Inflammatory macrophage treated with lipopolysaccharide for 1 hour (primary cell): ENCODE results near the gene MYO7A.

ENCODE experiments used
- DNase-seq, 2 donors: peaks; one replicate each; pipeline ENCODE4 v3.0.0-alpha.2; 2020 to 2022

Gene MYO7A

GRCh38 chr11:77112641-77113381 lies 15.2 kb upstream of the MYO7A start:
- no peak for DNase-seq

- DNase-seq = peak in 1 of 2 donors; percentile 26
These were observed 14.5 kb upstream of the MYO7A start for GRCh38 chr11:77113382-77114088.

DNA sequence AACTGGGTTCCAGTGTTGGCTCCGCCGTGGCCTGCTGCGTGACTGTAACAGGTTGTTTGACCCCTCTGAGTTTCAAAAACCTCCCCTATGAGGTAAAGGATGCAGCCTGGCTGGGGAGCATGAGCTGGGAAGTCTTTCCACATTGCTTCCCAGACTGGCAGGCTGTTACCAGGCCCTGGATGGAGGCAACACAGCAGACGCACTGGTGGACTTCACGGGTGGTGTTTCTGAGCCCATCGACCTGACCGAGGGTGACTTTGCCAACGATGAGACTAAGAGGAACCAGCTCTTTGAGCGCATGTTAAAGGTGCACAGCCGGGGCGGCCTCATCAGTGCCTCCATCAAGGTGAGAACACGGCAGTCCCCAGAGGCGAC lies 14.0 kb upstream of the MYO7A start:
- no peak for DNase-seq

DNA sequence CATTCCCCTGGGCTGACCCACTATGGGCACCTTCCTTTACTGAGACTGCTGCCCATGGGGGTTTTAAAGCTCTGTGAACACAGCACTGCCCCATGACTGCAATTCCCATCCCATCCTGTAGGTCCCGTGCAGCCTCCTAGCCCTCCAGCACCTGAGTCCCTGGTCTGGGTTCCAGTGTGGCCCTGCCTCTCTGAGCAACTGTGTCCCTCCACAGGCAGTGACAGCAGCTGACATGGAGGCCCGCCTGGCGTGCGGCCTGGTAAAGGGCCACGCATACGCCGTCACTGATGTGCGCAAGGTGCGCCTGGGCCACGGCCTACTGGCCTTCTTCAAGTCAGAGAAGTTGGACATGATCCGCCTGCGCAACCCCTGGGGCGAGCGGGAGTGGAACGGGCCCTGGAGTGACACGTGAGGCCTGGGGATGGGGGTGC lies 12.8 kb upstream of the MYO7A start:
- no peak for DNase-seq

GRCh38 chr11:77115956-77116355 lies 12.1 kb upstream of the MYO7A start:
- no peak for DNase-seq

- no peak for DNase-seq
These were observed 10.6 kb upstream of the MYO7A start for GRCh38 chr11:77117492-77117891.

- no peak for DNase-seq
These were observed 10.0 kb upstream of the MYO7A start for GRCh38 chr11:77118086-77118485.

DNA sequence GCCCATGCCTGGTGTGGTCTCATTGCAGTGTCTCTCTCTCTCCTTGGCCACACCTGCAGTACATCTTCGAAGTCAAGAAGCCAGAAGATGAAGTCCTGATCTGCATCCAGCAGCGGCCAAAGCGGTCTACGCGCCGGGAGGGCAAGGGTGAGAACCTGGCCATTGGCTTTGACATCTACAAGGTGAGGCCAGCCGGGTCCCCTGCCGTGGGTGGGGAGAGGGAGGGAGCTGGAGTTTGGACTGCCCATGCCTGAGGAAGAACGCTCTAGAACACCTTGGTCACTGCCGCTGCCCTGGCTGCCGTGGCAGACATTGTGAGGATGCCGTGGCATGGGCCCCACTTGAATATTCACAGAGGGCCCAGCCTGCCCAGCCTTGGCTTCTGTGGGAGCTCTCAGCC lies 9.1 kb upstream of the MYO7A start:
- no peak for DNase-seq

- no peak for DNase-seq
These were observed 8.5 kb upstream of the MYO7A start for GRCh38 chr11:77119531-77119936.

GRCh38 chr11:77120571-77120970 lies 7.5 kb upstream of the MYO7A start:
- DNase-seq = no peak

- DNase-seq = no peak
These were observed 6.9 kb upstream of the MYO7A start for GRCh38 chr11:77121096-77121640.

GRCh38 chr11:77121876-77122575 lies 6.0 kb upstream of the MYO7A start:
- no peak for DNase-seq

DNA sequence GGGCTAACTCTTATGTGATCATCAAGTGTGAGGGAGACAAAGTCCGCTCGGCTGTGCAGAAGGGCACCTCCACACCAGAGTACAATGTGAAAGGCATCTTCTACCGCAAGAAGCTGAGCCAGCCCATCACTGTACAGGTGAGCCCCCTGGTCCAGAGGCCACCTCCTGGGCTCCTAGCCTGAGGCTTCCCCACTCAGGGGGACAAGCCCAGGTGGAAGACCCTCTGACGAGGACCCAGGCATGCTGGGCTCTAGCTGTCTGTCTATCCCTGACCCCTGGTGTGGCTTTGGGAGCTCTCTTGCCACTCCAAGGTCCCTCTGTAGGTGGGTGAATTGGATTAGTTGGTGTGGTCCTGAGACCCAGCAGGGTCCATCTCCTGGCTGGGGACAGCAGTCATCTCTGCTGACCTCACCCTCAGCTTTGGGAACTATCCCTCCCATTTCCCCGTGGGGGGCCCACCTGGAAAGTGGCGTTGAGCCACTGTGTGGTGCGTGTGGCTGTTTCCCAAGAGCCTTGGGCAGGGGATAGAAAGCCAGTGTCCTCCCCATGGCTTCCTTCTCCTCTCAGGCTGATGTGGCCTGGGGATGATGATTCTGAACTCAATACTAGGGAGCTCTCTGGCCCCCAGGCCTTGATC lies 5.4 kb upstream of the MYO7A start:
- DNase-seq = no peak

DNA sequence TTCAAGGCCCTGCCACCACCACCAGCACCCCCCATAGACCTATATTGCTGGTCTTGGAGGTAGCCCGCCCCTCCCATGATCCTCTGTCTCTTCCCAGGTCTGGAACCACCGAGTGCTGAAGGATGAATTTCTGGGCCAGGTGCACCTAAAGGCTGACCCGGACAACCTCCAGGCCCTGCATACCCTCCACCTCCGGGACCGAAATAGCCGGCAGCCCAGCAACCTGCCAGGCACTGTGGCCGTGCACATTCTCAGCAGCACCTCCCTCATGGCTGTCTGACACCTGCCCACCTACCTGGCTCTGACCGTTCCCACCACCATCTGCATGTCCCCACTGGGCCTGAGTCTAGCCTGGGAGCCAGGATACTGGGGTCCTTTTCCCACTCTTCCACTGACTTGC lies 4.5 kb upstream of the MYO7A start:
- DNase-seq = no peak

- no peak for DNase-seq
These were observed 4.0 kb upstream of the MYO7A start for GRCh38 chr11:77124041-77124440.

GRCh38 chr11:77124488-77124887 lies 3.6 kb upstream of the MYO7A start:
- DNase-seq = no peak

DNA sequence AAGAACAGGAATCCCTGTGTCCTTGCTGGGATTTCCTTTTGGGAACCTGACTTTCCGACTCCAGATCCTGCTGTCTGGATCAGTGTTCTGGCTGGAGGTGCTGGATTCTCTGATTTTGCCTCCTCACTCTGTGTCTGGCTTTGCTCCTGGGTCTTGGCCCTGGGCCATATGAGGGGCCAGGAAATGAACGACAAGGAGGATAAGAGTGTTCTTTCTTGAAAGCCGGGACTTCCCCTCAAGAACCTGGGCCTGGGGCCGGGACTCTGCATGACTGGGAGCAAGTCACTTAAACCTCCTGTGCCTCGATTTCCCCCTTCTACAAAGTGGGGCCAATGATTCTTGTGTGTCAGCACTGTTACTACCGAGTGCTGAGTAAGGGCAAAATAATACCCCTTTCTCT lies 2.9 kb upstream of the MYO7A start:
- DNase-seq = no peak

DNA sequence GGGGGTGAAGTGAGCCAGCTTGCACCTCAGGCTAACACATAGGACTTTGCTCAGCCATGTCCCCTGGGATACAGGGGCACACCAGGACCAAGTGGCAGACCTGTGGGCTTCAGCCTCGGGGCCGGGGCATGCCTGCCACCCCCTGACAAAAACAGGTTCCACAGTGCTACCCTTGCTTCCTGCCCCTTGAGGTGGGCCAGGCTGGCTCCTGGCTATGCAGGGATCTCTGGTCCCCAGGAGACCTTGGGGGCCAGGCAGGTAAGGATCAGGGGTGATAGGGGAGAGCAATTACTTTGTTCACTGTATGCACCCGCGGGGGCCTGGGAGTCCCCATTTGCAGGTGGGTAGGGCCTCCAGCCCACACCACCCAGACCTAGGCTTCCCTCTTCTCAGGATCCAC lies 2.4 kb upstream of the MYO7A start:
- no peak for DNase-seq

DNA sequence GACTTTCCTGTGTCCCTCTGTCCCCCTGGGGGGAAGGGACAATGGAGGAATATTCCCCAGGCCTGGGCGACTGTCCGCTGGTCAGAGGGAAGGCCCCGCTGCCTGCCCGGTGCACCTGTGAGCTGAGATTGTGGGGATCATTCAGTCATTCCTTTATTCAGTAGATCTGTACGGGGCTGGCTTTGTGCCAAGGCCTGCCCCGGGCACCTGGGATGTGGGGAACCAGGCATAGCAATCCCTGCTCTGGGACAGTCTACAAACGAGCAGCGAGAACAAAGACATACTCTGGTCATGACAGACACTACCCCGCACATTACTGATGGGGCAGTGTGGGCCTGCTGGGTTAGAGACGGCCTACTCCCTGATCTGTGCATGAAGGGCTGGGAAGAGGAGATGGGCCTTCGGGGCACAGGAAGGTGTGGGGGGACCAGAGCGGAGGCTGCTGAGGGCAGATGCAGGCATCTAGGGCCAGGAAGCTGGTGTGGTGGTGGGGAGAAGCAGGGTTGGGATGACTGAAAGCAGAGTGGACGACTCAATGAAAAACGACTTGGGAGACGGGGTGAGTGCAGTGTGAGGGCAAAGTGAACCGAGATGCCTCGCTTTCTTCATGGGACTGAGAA lies 1.8 kb upstream of the MYO7A start:
- DNase-seq = no peak

- DNase-seq = no peak
These were observed 1.2 kb upstream of the MYO7A start for GRCh38 chr11:77126861-77127234.

- DNase-seq = peak; percentile 9 to 35
These were observed 673 bp upstream of the MYO7A start for GRCh38 chr11:77127235-77127911.
